ENCODE results near the gene NXPH1.

DNA sequence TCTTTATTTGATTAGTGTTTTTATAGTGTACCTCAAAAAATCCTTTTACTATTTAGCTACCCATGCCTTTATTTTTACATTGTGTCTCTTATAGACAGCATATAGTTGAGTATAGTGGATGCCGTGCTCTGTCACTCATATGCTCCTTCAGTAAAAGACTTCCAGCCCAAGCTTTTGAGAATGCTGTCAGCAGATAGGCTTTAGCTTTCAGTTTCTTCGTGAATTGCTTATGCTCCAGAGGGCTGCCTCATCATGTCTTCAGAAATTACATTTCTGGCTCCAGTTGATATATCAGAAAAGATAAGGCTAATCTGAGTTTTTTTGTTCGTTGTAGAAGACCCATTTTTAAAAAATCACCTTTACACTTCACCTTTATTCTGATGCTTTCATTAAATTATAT is 332.0 kb downstream of the NXPH1 start:
- TF ChIP-seq, protein P1, sequence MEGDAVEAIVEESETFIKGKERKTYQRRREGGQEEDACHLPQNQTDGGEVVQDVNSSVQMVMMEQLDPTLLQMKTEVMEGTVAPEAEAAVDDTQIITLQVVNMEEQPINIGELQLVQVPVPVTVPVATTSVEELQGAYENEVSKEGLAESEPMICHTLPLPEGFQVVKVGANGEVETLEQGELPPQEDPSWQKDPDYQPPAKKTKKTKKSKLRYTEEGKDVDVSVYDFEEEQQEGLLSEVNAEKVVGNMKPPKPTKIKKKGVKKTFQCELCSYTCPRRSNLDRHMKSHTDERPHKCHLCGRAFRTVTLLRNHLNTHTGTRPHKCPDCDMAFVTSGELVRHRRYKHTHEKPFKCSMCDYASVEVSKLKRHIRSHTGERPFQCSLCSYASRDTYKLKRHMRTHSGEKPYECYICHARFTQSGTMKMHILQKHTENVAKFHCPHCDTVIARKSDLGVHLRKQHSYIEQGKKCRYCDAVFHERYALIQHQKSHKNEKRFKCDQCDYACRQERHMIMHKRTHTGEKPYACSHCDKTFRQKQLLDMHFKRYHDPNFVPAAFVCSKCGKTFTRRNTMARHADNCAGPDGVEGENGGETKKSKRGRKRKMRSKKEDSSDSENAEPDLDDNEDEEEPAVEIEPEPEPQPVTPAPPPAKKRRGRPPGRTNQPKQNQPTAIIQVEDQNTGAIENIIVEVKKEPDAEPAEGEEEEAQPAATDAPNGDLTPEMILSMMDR (IDR thresholded peaks at IDR 0.05) = no peak
- TF ChIP-seq, protein P2, sequence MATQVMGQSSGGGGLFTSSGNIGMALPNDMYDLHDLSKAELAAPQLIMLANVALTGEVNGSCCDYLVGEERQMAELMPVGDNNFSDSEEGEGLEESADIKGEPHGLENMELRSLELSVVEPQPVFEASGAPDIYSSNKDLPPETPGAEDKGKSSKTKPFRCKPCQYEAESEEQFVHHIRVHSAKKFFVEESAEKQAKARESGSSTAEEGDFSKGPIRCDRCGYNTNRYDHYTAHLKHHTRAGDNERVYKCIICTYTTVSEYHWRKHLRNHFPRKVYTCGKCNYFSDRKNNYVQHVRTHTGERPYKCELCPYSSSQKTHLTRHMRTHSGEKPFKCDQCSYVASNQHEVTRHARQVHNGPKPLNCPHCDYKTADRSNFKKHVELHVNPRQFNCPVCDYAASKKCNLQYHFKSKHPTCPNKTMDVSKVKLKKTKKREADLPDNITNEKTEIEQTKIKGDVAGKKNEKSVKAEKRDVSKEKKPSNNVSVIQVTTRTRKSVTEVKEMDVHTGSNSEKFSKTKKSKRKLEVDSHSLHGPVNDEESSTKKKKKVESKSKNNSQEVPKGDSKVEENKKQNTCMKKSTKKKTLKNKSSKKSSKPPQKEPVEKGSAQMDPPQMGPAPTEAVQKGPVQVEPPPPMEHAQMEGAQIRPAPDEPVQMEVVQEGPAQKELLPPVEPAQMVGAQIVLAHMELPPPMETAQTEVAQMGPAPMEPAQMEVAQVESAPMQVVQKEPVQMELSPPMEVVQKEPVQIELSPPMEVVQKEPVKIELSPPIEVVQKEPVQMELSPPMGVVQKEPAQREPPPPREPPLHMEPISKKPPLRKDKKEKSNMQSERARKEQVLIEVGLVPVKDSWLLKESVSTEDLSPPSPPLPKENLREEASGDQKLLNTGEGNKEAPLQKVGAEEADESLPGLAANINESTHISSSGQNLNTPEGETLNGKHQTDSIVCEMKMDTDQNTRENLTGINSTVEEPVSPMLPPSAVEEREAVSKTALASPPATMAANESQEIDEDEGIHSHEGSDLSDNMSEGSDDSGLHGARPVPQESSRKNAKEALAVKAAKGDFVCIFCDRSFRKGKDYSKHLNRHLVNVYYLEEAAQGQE (IDR thresholded peaks at IDR 0.05; ENCODE audit: low read depth, low read length) = no peak
- no peak for TF ChIP-seq EP300 (IDR thresholded peaks at IDR 0.05; ENCODE audit: borderline replicate concordance in 1 of 2, low read depth in 1 of 2, low read length in 1 of 2)
- no peak for TF ChIP-seq GABPA (IDR thresholded peaks at IDR 0.05; ENCODE audit: low read depth)
- no peak for TF ChIP-seq YY1 (IDR thresholded peaks at IDR 0.05; ENCODE audit: low read depth)
- TF ChIP-seq SIN3A (IDR thresholded peaks at IDR 0.05; ENCODE audit: borderline replicate concordance, low read depth, low read length) = no peak
- TF ChIP-seq, protein P3, sequence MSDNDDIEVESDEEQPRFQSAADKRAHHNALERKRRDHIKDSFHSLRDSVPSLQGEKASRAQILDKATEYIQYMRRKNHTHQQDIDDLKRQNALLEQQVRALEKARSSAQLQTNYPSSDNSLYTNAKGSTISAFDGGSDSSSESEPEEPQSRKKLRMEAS (IDR thresholded peaks at IDR 0.05; ENCODE audit: low read depth) = no peak

Data from SK-N-SH (cell line).